ENCODE results near the gene CYP27B1.

CYP27B1 gene

DNA sequence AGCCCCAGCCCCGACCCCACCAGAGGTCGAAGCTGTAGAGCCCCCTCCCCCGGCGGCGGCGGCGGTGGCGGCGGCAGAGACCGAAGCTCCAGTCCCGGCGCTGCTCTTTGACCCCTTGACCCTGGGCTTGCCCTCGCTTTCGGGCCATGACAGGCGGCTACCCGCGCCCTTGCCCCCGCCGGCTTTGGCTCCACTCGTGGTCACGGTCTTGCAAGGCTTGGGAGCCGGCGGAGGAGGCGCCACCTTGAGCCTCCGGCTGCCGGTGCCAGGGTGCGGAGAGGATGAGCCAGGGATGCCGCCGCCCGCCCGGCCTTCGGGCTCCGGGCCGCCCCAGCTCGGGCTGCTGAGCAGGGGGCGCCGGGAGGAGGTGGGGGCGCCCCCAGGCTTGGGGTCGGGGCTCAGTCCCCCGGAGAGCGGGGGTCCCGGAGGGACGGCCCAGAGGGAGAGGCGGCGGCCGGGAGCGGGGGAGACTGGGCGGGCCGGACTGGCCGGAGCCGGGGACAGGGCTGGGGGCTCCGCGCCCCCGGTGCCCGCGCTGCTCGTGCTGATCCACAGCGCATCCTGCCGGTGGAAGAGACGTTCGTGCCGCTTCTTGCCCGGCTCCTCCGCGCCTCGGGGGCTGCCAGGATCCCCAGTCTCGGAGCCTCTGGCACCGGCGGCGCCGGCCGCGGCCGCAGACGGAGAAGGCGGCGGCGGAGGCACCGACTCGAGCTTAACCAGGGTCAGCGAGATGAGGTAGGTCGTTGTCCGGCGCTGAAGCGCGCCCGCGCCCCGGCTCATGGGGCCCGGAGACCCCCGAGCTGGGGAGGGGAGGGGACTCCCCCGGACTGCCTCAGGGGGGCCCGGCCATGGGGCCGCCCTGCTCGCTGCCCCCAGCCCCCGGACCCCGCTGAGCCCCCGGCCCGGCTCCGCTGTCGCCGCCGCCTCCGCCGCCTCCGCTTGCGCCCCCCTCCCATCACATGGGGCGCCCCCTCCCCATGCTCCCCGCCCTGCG is 29.1 kb downstream of the CYP27B1 start:
- in situ Hi-C loops (cut with HindIII; ENCODE audit: low sequenced_read_pairs) = no loop called here

DNA sequence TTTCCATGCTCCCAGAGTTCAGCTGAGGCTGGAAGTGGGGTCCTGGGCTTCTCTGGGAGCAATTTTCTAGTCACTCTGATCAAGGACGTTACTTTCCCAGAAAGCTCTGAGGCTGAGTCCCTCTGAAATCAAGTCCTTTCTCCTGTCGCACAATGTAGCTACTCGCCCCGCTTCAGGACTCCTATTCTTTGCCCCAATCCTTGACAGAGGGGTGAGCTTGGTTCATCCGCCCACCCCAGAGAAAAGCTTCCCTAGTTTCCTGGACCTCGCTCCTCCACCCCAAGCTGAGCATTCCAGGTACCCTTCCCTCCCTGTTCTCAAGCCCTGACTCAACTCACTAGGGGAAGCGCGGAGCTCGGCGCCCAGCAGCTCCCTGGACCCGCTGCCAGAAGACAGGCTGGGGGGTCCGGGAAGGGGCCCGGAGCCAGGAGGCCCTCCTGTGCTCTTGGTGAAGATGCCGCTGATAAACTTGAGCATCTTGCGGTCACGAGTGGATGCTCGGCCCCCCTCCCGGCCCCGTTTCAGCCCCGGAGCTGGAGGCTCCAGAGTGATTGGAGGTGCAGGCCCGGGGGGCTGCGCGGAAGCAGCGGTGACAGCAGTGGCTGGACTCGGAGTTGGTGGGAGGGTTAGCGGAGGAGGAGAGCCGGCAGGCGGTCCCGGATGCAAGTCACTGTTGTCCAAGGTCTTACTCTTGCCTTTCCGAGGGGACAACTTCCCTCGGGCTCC is 30.0 kb downstream of the CYP27B1 start:
- in situ Hi-C loops (cut with HindIII; ENCODE audit: low sequenced_read_pairs) = no loop called here

DNA sequence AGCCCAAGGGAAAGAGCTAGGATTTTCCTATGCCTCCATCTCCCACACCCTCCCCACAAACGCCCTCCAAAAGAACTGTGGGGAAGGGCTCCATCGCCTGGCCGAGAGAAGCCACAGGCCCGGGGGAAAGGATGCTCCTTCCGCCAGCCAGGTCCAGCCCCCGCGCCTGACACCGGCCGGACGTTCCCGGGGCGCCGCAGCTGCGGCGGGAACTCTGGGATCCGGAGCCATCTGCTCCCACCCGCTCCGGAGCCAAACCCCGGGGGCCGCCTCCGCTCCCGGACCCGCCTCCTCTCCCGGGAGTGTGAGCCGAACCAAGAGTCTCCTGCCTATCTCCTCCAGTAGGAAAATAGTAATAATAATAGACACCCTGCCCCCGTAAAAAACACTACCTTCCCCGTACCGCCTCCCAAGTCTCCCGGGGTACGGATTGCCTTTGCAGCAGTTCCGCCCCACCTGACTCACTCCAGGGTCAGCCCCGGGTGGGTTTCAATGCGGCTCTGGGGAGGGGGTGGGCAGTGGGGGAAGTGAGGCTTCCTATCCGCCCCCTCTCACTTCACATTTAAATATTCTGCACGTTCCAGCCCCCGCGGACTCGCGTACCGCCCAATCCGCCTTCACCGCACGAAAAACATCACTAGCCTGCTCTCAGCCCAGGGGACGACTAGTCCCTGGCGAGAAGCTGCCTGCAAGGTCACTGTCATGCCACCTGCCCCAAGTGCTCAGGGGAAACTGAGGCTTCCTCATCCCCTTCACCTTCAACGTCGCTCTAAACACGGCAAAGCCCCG is 30.7 kb downstream of the CYP27B1 start:
- in situ Hi-C loops (cut with HindIII; ENCODE audit: low sequenced_read_pairs) = no loop called here

DNA sequence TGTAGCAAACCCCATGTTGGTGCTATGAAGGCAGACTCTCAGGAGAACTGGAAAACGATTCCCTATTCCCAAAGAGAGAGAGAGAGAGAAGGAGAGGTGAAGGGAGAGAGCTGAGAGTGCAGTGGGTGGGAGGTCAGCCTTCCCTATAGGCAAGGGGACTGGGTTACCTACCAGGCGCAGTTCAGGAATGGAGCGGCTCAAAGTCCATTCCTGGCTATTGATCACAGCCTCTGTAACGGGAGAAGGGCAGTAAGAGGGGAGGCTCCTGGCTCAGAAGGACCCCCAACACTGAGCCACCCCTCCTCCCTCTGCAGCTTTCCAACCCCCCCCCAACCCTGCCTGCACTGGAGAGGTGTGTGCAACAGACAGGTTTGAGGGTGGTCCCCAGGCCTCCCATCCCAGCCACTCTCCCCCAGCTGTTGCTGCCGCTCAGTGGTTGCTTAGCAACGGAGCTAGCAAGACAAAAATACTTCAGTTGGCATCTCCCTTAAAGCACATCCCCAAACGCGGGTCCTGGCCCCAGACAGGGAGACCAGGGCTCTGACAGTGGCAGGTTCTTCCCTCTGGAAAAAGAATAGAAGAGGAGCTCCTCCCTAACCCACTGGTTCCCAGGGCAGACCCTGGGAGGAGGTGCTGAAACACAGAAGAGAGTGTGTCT is 31.6 kb downstream of the CYP27B1 start:
- in situ Hi-C loops (cut with HindIII; ENCODE audit: low sequenced_read_pairs) = no loop called here

DNA sequence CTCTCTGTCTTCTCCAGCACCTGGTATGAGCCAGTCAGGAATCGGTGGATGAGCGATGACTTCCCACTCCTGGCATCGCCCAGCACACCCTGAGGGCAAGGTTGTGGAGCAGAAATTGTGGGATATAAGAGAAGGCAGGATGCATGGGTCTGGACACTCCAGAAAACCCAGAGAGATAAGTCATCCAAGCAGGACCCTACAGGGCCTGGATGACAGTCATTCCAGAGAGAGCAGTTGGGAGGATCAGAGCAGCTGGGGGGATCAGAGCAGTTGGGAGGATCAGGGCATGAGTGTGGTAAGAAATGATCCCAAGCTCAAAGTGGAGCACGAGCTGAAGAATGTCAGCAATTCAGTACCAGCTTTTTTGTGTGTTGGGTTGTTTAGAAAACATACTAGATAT is 32.3 kb downstream of the CYP27B1 start:
- in situ Hi-C loops (cut with HindIII; ENCODE audit: low sequenced_read_pairs) = no loop called here

DNA sequence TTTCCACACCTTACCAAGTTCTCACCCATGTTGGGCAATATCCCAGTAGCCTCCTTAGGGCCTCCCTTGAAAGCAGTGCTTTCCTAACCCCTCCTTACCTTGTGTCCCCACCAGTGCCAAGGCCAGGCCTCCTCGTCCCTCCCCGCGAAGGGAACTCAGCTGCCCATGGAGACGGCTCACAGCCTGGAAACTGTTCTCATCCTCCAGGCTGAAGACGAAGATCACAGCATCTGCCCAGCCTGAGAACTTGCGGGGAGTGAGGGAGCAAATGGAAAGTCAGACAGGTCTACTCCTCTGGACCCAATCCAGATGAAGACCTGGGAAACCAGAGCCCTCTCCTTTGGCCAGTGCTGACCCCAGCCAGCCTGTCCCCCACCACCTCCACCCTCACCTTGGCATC is 33.0 kb downstream of the CYP27B1 start:
- in situ Hi-C loops (cut with HindIII; ENCODE audit: low sequenced_read_pairs) = no loop called here

DNA sequence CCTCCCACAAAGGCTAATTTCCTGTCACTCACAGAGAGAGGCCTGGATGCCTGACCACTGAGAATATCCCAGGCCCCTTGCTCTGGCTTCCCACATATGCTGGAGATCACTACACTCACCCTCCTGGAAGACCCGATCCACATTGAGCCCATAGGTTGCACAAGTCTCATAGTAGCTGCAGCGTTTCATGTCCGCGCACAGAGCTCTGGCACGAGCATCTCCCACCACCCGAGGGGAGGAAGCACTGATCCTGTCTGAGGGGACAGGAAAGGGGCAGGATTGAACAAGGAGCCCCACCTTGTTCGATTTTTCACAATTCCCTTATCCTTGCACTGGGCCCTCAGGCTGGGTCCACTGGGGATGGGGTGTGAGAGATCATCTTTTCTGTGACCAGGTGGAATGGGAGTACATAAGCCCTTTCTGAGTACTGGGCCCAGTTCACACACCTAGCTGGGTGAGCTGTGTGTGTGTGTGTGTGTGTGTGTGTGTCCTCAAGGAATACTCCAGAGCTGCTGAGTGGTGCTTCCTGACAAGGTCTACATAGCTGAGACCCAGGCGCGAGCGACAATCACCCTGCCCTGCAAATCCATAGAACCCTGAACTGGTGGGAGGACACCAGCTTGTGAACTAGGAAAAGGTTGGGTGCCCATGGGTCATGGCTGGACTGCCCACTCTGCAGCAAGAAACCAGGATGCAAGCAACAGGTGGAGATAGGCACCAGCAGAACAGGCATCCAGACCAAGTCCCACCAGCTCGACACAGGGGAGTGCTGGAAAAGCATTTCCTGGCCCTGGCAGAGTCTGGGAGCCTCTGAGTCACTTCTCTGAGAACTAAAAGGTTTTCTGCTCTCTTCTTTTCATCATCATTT is 33.9 kb downstream of the CYP27B1 start:
- in situ Hi-C loops (cut with HindIII; ENCODE audit: low sequenced_read_pairs) = no loop called here

DNA sequence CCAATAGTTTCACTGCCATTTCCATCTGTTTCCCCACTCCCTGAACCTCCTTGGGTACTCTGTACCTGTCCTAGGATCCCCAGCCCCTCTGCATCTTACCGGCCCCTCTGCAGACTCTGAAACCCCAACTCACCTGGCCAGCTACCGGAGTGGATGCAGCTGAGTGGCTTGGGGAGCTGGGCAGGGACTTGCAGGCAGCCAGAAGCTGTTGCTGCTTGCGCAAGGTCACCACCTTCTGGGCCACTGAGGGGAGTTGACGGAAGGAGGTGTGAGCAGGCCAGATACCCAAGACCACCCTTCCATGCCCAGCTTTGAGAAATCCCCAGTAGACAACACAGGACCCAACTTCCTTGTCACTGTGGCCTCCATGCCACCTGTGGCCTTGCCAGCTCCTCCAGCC is 34.6 kb downstream of the CYP27B1 start:
- in situ Hi-C loops (cut with HindIII; ENCODE audit: low sequenced_read_pairs) = no loop called here

DNA sequence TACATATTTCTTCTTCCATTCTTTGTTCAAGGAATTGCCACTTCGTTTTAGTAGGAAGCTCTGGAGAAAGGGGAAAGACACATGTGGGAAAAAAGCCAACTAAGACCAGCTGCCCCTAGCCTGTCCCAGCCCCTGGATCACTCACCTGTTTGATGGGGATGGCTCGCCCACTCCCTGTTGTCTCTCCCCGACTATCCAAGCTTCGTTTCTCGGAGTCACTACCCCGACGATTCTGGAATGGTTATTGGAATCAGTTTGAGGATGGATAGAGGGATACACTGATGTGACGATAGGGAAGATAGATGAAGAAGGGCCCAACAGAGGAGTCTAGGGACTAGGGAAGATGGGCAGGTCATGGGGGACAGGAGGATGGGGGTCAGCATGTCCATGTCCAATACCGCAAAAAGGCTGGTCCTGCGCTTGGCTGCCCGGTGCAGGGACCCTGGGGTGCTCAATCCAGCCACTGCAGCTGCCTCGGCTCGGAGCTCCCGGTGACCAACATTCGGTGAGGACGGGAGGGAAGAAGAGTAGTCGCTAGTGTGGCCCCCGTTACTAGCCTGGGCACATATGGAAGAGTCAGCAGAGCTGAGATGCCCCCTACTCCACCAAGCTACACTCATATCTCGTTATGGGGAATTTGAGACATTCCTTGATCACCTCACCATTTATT is 35.3 kb downstream of the CYP27B1 start:
- in situ Hi-C loops (cut with HindIII; ENCODE audit: low sequenced_read_pairs) = no loop called here

DNA sequence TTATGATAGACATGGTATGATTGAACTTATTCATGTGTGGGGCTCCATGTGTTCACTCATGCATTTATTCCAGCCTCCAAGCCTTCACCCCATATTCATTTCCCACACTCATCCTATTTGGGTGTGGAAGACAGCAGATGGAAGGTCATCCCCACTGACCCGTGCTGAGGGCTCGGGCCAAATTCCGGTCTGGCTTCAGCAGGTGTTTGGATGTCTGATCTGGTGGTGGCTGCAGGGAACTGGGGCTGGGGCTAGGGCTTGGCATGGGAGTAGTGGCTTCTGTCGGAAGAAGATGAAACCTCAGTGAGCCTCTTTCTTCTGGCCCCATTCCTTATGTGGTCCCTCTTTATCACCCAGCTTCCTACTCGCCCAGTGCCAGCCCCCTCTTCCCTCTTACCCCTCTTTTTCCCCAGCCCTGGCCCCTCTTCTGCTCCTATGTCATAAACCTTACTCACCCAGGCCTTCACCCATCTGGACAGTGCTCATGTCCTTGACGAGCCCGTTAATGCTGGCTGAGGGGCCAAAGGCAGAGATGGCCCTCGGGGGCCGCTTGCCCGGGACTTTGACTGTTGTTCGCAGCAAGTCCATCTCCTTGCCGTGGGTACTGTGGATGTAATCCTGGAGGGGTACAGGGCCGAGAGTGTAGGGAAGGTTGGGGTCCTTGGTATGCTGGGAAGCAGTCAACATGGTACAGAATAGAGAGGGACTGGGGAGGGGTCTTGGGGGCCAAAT is 36.4 kb downstream of the CYP27B1 start:
- in situ Hi-C loops (cut with HindIII; ENCODE audit: low sequenced_read_pairs) = no loop called here

DNA sequence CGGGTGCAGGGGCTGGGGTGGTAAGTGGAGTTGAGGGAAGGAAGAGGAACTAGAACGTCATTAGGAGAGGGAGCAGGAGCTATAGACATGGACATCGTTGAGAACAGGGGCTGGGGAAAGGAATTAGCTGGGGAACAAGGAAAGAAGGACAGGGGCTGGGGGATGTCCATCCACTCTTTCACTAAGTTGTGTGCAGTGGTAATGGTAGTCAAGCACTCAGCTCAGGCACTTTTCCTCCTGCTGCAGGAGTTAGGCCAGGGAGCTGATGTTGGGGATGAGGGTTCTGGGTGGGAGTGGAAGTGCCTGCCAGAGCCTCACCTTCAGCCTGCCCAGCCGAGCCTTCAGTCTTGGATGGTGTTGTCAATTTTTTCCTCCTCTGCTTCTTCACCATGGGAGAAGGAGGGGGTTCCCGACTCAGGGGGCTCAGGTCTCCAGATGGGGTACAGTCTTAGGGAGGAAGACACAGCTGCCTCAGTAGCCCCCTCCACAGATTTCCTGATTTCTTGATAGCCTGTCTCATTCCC is 37.5 kb downstream of the CYP27B1 start:
- in situ Hi-C loops (cut with HindIII; ENCODE audit: low sequenced_read_pairs) = no loop called here

DNA sequence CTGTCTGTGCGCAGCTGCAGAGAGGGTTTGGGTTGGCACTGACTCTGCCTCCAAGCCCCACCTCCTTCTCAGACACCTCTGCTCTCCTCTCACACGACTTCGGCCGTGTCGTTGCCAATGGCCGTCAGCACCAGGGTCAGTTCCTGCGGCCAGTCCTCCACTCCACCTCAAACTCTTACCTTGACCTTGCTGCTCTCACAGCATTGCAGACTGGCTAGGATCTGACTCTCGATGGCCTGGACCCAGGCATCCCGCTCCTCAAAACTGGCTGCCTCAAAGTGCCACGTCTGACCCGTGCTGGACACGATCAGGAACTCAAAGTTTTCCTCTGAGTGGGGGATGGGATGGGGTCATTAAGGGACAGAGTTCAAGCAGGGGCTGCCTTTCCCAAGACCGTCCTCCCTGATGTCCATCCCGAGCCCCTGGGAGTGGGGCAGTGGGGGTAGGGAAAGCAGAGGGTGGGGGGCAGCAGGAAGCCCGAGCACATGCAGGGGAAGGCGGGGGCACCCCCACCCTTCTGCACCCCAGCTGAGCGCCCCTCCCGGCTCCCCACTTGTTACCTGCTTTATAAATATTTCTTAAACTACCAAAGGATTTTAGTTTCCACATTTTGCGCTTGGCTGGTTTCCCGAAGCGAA is 39.0 kb downstream of the CYP27B1 start:
- in situ Hi-C loops (cut with HindIII; ENCODE audit: low sequenced_read_pairs) = no loop called here

DNA sequence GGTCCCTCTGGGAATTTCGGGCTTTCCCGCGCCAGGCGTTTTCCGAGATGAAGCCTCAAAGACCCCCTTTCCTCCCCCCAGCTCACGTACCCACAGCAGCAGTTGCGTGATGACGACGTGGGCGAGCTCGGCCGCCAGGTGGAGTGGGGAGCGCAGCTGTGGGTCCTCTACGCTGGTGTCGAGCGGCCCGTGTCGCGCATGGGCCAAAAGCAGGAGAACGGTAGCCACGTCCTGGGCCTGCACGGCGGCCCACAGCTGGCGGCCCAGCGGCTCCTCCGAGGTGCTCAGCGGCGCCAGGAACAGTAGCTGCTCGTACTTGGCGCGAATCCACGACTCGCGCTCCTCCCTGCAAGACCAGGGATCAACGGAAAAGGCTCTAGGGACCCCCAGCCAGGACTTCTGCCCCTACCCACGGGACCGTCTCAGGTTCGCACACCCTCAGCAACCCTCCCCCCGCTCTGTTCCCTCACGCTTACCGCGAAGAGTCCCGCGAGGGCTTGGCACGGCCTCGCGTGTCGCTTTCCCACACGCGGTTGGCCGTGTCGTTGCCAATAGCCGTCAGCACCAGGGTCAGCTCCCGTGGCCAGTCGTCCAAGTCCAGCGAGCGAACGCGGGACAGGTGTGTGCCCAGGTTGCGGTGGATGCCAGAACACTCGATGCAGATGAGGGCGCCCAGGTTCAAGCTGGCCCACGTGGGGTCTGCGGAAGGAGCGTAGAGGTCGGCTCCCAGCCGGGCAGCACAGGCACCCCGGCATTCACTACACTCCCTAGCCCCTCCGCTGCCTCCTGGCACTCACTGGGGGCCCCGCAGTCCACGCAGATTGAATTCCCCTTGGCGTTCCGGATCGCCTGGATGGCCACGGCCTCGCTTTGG is 39.8 kb downstream of the CYP27B1 start:
- in situ Hi-C loops (cut with HindIII; ENCODE audit: low sequenced_read_pairs) = no loop called here

DNA sequence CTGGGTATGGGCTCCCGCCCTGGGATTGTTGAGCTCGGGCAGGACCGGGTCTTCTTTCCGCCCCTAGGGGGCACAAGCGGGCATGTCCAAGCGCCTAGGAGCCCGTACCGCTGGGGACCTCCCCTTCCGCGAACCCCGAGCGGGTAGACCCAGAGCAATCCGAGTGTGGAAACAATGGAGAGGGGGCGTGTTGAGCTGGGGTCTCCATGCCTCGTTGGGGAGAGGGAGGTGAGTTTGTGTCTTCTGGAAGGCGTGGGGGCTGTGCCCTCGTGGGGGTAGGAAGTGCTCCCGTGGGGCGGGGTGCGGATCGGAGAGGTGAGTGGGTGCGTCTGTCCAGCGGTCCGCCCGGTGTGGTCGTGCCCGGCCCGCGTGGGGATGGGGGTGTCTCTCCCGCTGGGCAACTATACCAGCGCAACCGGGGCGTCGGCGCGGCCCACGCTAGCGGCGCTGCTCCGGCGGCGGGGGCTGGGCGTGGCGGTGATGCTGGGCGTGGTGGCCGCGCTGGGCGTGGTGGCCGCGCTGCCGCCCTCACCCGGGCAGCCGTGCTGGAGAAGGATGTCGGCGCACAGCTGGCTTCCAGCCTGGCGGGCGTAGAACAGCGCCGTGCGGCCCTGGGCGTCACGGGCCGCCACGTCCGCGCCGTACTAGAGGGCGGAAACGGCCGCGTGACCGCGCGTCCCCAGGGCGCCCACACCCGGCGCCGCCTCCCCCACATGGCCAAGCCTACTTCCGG is 40.6 kb downstream of the CYP27B1 start:
- in situ Hi-C loops (cut with HindIII; ENCODE audit: low sequenced_read_pairs) = no loop called here

DNA sequence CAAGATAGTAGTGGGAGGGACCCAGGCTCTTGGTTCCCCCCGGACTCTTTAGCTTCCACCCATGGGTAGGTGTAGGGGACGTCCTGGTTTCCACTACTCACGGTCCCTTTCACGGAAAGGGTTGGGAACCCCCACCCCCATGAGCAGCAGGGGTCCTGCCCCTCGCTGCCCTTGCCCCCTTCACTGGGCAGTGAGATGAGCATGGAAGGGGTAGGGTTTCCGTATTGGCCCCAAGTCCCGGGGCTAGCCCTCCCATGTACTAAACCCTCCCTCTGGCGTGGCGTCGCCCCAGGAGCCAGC is 41.1 kb downstream of the CYP27B1 start:
- in situ Hi-C loops (cut with HindIII; ENCODE audit: low sequenced_read_pairs) = no loop called here

DNA sequence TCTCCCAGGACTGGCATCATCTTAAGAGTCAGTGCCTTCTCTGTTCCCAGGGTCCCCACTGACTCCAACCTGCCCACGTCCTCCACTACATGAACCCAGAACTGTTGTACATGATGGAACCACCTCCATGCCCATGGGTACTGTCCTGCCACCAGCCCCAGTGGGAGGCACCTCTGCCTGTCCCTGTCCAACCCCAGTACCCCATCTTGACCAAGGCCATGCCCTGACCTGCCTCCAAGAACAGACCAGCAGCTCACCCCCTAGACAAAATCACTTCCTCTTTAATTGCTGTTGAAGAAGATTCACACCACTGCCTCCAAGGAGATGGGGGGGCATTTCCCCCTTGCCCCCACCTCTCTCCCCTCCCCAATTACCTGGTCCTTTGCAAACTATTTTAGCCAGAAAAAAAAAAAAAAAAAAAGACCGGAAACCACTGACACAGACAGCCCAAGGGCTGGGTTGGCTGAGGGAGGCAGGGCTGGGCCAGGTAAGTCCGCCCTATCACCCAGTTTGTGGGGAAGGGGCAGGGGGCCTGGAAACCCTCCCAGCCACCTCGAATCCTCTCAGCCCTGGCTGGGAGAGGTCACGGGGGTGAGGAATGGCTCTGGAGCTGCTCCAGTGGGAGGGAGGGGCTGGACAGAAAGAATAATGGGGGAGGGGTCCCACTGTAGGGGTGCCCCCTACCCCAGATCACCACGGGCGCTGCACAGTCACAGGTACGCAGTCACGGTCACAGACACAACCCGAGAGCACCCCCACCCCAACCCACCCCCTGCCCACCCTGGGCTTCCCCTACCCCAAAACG is 41.7 kb downstream of the CYP27B1 start:
- in situ Hi-C loops (cut with HindIII; ENCODE audit: low sequenced_read_pairs) = no loop called here
